Stimulated activated CD4-positive, alpha-beta T cell treated with anti-CD3 and anti-CD28 coated beads, Interleukin-15, amount 100 ng/mL, for 48 hours (primary cell): ENCODE data around the gene EIF4EBP2.

Source experiments
- DNase-seq, 2 donors: peaks; one replicate each; pipeline ENCODE4 v3.0.0-alpha.2; 2020; ENCODE audit warnings: low read depth in 2 of 2

The EIF4EBP2 gene

DNA sequence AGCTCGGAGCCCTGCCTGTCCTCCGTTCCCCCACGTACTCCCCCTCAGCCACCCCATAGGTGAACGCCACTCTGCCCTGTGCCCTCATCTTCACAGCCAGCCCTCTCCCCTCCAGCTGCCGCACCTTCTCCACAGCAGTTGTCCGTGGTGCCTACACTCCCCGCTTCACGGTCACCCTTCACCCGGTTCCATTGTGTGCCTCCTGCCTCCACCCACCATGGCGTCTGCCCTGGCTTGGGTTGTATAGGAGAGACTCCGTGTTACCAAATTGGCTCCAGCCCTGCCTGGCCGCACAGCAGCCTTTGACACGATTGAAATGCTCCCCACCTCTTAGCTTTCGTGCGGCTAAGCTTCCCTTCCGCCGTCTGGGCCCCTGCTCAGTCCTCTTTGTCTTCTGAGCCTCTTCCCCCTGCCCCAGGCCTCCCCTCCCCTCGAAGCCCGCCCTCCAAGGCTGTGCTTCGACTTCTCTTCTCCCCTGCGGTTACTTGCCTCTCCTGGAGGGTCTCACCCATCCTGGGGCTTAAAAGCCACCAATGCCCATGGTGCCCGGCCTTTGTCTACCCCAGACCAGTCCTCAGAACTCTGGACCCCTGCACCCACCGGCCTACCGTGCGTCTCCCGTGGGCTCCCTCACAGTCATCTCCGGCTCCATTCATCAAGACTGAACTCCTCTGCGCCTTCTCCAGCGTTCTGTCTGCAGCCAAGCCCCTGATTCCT, 56.0 kb downstream of the EIF4EBP2 start:
- DNase-seq = no peak

DNA sequence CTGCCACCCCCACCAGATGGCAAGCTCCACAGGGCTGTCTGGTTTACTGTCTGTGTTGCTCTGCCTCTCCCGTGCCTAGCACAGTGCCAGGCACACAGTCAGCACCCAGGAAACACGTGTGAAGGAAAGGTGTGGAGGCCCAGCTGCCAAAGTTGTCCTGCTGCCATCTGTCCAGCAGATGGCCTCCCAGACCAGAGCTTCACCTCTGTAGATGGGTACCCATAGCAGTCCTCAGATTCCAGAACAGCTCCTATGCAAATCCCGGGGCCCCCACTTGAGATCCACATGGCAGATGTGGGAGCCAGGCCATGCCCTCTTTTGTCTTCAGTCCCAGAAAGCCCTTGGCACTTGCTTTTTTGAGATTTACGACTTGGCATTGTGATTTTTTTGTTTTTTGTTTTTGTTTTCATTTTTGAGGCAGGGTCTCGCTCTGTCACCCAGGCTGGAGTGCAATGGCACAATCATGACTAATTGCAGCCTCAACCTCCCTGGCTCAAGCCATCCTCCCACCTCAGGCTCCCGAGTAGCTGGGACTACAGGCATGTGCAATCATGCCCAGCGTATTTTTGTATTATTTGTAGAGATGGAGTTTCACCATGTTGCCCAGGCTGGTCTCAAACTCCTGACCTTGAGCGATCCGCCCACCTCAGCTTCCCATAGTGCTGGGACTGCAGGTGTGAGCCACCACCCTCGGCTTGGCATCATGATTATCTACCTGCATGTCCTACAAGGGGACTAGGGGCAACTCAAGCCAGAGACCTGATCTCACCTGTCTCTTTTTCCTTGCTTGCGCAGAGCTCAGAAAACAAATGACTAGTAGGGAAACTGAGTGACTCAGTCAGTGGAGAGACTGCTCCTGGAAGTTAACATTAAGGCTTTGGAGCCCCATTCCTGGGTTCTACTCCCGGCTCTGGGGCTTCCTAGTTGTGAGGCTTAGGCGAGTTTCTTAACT, 57.7 kb downstream of the EIF4EBP2 start:
- DNase-seq = peak in 1 of 2 donors; percentile 39

DNA sequence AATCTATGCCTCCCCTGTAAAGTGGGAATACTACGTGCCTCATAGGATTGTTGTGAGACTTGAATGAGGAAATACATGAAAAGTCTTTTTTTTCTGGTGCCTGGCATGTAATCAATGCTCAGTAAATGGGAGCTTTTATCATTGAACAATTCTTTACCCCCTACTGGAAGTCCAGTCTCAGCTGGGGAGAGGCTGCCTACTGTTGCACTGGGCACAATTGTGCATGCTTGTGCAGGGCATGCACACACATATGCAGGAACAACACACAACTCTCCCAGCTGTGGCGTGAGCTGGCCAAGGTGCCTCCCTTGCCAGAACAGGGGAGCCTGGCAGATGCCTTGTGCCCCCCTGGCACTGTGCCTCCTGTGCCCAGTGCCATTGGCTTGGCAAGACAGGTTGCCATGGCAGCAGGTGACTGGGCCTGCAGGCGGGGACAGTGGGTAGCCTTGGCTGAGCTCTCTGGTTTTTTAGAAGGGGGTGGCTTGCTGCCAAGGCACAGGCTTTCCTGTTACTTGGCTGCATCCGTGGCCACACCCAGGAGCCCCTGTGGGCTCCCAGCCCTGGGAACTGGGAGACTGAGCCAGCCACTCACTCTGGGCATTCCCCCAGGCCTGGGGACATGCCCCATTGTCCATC, 58.5 kb downstream of the EIF4EBP2 start:
- DNase-seq = no peak

DNA sequence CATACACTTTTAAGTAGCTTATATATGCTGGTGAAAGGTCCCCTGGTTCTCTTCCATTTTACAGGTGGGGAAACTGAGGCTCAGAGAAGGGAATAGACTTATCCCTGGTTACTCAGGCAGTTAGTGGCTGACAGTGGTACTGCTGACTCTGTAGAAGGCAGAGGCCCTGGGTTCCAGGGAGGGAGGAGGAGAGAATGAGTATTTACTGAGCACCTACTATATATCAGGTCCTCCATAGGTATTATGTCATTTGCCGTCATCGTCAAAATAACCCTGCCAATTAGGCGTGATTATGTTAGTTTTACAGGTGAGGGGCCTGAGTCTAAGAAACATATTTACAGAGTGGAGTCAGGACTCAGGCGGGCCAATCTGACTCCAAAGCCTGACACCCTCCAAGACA, 61.3 kb downstream of the EIF4EBP2 start:
- no peak for DNase-seq

DNA sequence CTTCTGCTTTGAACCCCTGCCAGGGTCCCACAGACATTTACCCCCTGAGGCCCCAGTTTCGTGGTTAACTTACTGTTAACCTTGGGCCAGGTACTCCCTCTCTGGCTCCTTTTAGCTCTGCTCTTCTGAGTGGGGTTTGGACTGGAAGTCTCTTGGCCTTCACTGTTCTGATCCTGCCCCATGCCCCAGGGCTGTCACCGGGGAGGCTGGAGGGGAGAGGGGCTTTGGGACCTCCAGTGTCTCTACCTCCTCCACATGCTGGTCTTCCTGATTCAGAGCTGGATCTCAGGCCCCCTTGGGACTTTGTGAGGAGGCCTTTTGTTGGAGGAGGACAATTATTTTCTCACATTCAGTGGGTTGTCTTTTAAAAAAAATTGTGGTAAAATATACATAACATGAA, 61.9 kb downstream of the EIF4EBP2 start:
- no peak for DNase-seq

DNA sequence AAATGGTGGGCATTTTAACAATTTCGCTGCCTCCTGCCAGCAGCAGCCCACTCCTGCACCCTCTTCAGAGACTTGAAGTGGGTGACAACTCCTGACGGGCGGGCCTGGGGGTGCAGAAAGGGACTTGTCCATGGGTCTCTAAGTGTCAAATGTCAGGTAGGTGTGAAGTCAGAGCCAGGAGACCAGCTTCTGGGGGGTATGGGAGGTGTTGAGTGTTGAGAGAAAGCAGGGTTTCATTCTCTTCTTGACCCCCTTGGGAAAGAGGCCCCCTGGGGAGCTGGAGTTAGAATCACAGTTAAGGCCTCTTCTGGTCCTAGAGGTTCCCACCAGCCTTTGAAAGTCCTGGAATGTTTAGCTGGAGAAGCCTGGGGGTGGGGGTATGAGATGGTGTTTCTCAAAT, 63.0 kb downstream of the EIF4EBP2 start:
- no peak for DNase-seq

DNA sequence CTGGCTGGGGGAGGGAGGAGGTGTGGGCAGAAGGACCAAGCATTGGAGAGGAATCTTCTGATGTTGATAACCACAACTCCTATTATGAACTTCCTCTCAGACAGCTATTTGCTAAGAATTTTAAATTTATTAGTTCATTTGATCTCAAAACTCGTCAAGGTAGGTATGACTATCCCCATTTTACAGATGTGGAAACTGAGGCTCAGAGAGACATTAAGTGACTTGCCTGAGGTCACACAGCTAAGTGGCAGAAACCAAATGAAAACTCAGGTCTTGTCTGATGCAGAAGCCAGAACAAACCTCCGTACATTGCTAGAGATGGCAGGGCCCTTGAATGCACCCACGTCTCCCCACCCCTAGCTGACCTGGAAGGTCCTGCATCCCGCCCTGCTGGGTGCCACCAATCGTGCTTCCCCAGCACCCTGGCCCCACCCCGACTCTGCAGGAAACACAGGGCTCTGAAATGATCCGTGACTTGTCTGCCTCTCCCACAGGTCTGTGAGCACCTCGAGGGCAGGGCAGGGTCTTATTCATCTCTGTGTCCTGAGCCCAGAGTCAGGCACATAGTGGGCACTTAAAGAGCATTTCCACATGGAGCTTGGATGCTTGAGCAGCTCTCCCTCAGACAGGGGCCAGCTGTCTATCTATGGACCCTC, 69.0 kb downstream of the EIF4EBP2 start:
- no peak for DNase-seq

DNA sequence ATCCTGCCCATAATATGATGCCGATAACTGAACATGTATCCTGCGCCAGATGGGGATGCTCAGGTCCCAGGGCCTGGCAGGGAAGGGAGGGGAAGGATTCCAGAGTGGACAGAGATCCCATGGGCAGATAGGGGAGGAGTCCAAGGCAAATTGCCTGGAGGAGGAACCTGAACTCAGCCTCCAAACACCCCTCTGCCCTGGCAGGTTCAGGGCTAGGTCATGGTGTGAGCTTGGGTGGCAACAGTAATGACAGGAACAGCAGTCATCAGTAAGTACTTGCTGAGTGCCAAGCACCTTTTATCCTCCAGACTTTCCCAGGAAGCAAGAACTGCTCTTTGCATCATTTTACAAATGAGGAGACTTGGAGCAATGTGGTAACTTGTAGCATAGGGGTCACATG, 70.8 kb downstream of the EIF4EBP2 start:
- no peak for DNase-seq

DNA sequence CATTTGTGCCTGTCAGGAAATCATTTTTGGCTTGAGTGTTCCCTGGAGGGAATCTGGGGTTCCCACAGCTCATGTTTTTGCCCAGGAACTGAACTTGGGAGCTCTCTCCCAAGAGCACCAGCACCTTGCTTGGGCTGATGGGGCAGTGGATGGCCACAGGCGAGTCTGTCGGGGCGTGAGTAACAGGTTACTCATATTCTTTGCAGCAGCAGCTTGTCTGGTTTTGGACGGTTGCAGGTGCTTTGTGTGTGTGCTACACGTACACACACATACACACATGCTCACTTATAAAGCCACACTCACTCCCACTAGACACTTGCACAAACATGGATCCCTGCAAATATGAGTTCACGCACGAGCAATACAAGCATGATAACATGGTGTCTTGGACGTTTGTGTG, 71.7 kb downstream of the EIF4EBP2 start:
- DNase-seq = no peak

DNA sequence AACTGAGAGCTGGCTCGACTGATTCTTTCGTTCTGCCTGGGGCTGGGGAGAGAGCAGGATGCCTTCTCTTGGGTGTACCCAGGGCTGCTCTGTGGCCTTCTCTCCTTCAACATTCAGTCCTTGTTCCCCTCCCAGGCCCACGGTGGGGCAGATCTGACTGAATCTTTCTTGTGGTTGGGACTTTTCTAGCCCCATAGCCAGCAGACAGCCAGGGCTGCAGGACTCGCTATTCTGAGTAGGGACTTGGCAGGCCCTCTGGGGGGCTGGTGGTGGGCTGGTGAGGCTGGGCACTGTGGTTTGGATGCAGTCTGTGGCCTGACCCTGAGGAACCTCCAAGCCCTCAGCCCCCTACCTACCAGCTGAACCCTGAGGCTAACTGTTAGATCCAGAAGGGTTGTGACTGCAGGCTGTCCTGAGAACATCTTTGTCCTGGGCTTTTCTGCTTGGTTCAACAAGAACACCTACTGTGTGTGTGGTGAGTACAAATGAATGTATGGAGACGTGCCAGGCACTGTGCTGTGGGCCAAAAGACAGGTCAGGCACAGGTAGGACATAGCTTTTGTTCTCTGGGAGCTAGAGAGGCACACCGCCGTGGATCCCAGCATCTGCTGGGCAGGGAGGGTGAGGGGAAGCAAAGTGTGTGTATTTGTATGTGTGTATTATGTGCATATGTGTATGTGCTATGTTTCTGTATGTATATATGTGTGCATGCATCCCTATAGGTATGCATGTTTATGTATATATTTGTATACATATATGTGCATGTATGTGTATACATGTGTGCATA, 72.5 kb downstream of the EIF4EBP2 start:
- no peak for DNase-seq

DNA sequence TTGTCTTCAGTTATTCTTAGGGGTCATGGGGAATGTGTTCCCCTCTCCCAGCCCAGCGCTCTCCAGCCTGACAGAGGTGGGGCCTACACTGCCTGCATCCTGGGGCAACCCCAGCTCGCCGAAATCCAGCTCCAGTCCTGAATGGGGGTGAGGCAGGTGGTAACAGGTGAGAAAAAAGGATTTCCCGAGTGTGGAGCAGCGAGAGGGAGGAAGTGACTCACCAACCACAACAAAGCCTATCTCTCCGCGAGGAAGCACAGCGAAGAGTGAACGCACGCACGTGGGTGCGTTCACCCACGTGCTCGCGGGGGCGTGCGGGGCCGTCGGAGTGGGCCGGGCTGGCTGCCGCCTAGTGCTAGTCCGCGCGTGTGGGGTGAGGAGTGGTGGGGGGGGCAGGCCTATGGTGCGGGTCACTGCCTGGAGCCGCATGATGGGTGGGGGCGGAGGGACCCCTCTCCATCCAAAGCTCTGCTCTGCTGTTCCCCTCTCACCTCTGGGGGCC, 73.8 kb downstream of the EIF4EBP2 start:
- peak; percentile 61 to 65 for DNase-seq
